Lower lobe of right lung (tissue), 2 donors: Measurements from ENCODE around the gene CHST8. TPM values are rescaled to one million over a fixed set of nuclear protein-coding genes. Genes with fewer than 3 reads are reported as not detected.

Source experiments
- ATAC-seq, 2 donors: fragments of 200-7000 bp; cut with Tn5 transposase; one replicate each; pipeline ENCODE4 v1.9.1; 2020 to 2022; ENCODE audit warnings: mild to moderate bottlenecking in 2 of 2, moderate library complexity in 2 of 2
- DNase-seq: peaks from one replicate; pipeline ENCODE4 v3.0.0-alpha.2; 2020
- H3K27ac ChIP-seq: fragments of 200-600 bp; one replicate; pipeline ENCODE4 v1.8.0; 2022
- H3K27me3 ChIP-seq: fragments of 200-600 bp; one replicate; pipeline ENCODE4 v1.8.0; 2022; ENCODE audit warnings: low read depth
- H3K36me3 ChIP-seq: fragments of 200-600 bp; one replicate; pipeline ENCODE4 v1.8.0; 2022; ENCODE audit warnings: mild to moderate bottlenecking
- H3K4me1 ChIP-seq: fragments of 200-600 bp; one replicate; pipeline ENCODE4 v1.8.0; 2022
- H3K4me3 ChIP-seq: fragments of 200-600 bp; one replicate; pipeline ENCODE4 v1.8.0; 2022; ENCODE audit warnings: mild to moderate bottlenecking
- H3K9me3 ChIP-seq: fragments of 200-600 bp; one replicate; pipeline ENCODE4 v1.8.0; 2022
- intact Hi-C: fragments of 100-400 bp; cut with DNase I; formaldehyde crosslinking; loops from one replicate; pipeline ENCODE4 v1.11.0; 2022
- total RNA-seq: library from RNA; stranded (reverse); fragmentation: NEBNext Ultra II Directional; extraction: Animal tissue kit (Norgen Biotek cat#: 25700); gene quantifications from one replicate; pipeline ENCODE4 v1.2.1, GENCODE V29; 2021
- TF ChIP-seq, protein P1 (sequence below): fragments of 200-600 bp; IDR thresholded peaks from one replicate; pipeline ENCODE4 v1.8.0; 2022; ENCODE audit warnings: antibody characterized with exemption, mild to moderate bottlenecking
- donor health status: DM: no; HTN: yes; CAD: no; lungs with severe emphysema.

Gene CHST8
- total RNA-seq, 1 donor from 2014 or later = not detected

DNA sequence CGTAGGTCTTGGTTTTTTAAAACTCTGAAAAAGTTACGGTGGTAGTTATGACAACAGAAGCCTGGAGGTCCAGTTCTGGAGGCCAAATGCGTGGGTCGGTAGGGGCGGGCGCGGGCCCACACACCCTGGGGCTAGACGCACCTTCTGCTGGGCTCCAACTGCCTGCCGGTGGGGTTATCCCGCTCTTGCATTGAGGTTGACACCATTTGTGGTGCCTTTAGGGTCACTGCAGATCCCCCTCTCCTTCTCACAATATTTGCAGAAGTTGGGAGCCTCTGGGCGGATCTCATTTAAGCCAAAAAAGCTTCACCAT is 81.6 kb downstream of the CHST8 start:
- intact Hi-C loops = no loop called here
- no peak overlapping the region for H3K27ac ChIP-seq
- H3K9me3 ChIP-seq = no peaks in the 10 kb centered on the region
- H3K27me3 ChIP-seq = peaks cover 4% of the 10 kb centered on the region
- no peak for DNase-seq
- ATAC-seq = no peak
- H3K36me3 ChIP-seq = no peaks in the 10 kb centered on the region
- H3K4me1 ChIP-seq = no peaks in the 10 kb centered on the region
- no peak overlapping the region for H3K4me3 ChIP-seq
- TF ChIP-seq, protein P1, sequence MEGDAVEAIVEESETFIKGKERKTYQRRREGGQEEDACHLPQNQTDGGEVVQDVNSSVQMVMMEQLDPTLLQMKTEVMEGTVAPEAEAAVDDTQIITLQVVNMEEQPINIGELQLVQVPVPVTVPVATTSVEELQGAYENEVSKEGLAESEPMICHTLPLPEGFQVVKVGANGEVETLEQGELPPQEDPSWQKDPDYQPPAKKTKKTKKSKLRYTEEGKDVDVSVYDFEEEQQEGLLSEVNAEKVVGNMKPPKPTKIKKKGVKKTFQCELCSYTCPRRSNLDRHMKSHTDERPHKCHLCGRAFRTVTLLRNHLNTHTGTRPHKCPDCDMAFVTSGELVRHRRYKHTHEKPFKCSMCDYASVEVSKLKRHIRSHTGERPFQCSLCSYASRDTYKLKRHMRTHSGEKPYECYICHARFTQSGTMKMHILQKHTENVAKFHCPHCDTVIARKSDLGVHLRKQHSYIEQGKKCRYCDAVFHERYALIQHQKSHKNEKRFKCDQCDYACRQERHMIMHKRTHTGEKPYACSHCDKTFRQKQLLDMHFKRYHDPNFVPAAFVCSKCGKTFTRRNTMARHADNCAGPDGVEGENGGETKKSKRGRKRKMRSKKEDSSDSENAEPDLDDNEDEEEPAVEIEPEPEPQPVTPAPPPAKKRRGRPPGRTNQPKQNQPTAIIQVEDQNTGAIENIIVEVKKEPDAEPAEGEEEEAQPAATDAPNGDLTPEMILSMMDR = no peak

- H3K9me3 ChIP-seq = no peaks in the 10 kb centered on the region
- TF ChIP-seq, protein P1 = no peak
- intact Hi-C loops = no loop called here
- H3K27me3 ChIP-seq = peaks cover 4% of the 10 kb centered on the region
- no peaks in the 10 kb centered on the region for H3K4me1 ChIP-seq
- DNase-seq (no peak), ATAC-seq (no peak)
- H3K36me3 ChIP-seq = no peaks in the 10 kb centered on the region
- no peak overlapping the region for H3K4me3 ChIP-seq
- H3K27ac ChIP-seq = no peak overlapping the region
These were observed 82.1 kb downstream of the CHST8 start for GRCh38 chr19:33703821-33704220.

DNA sequence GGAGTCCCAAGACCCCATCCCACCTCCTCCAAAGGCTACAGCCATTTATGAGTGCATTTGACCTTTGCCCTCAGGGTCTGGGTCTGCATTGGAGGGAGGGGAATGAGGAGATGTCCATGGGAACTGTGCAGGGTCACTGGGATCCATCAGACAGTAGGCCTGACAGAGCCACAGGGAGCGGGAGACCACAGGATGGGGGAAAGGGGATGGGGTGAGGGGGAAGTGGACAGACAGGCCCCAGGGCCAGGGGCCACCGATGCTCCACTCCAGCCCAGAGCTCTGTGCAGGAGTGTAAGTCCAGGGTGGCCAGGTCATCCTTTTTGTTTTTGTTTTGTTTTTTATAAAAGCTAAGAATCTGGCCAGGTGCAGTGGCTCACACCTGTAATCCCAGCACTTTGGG is 82.5 kb downstream of the CHST8 start:
- TF ChIP-seq, protein P1 = no peak
- Histone ChIP-seq H3K27me3 (peaks cover 4% of the 10 kb centered on the region), H3K27ac (no peak overlapping the region), H3K36me3 (no peaks in the 10 kb centered on the region), H3K4me3 (no peak overlapping the region), H3K9me3 (no peaks in the 10 kb centered on the region), H3K4me1 (no peaks in the 10 kb centered on the region)
- intact Hi-C loops = no loop called here
- DNase-seq (no peak), ATAC-seq (no peak)

- no peak overlapping the region for H3K27ac ChIP-seq
- H3K4me3 ChIP-seq = no peak overlapping the region
- TF ChIP-seq, protein P1 = no peak
- H3K9me3 ChIP-seq = peaks cover 4% of the 10 kb centered on the region
- ATAC-seq = no peak
- intact Hi-C loops = no loop called here
- H3K4me1 ChIP-seq = no peaks in the 10 kb centered on the region
- H3K27me3 ChIP-seq = peaks cover 4% of the 10 kb centered on the region
- H3K36me3 ChIP-seq = no peaks in the 10 kb centered on the region
- no peak for DNase-seq
These were observed 83.5 kb downstream of the CHST8 start for GRCh38 chr19:33705090-33705847.

GRCh38 chr19:33705860-33706259 is 84.1 kb downstream of the CHST8 start:
- Histone ChIP-seq H3K4me1 (no peaks in the 10 kb centered on the region), H3K27ac (no peak overlapping the region), H3K36me3 (no peaks in the 10 kb centered on the region), H3K27me3 (peaks cover 4% of the 10 kb centered on the region), H3K4me3 (no peak overlapping the region), H3K9me3 (peaks cover 4% of the 10 kb centered on the region)
- TF ChIP-seq, protein P1 = no peak
- intact Hi-C loops = no loop called here
- ATAC-seq = no peak
- no peak for DNase-seq
